GM12892 (cell line): Measurements from ENCODE around the gene TFPT.

Experiments
- POLR2A ChIP-seq: IDR thresholded peaks from 2 replicates; pipeline ENCODE4 v1.6.1; 2011; ENCODE audit warnings: low read depth, low read length, control low read depth
- POLR2AphosphoS5 ChIP-seq: IDR thresholded peaks from 2 replicates; pipeline ENCODE4 v1.6.1; 2011; ENCODE audit warnings: low read depth, low read length, control low read depth

- TF ChIP-seq POLR2A (no peak), POLR2AphosphoS5 (no peak)
Measured at GRCh38 chr19:54121259-54121658, 5.8 kb upstream of the TFPT start.
